ENCODE results near the gene SLC16A13.
"Not testable (repeated sequence)": the region's sequence is repeated elsewhere in the genome, so short reads cannot be mapped to it uniquely, and the experiment has no call there.

The SLC16A13 gene

DNA sequence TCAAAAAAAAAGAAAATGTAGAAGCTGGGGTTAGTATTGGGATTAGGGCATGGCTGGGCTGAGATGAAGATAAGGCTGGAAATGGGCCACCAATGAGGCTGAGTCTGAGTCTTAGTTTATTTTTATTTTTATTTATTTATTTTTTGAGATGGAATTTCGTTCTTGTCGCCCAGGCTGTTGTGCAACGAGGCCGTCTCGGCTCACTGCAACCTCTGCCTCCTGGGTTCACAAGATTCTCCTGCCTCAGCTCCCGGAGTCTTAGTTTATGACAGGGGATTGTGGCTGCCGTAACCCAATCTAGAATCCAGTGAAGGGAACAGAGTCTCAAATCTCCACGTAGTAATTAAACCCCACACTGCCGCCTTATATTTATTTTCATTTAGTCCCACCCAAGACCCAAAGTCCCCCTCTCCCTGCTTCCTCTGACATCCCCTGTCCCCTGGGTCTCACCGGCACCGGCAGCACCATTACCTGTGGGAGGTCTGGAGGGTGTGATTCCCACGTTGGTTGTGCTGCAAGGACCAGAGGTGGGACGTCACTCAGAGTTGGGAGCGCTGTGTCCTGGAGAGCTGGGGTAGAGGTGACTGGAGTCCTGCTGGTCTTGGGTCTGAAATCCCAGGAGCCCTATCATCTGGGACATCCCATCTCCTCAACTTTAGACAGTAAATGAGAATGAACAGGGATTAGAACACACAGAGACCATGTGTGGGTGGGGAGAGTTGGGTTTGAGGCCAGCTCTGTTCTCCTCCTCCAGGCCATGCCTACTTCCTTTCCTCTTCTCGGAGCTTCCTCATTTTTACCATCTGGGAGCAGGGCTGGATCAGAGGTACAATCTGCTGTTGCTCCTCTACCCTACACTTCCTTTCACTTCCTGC is 44.0 kb downstream of the SLC16A13 start, which contains the start of gene CLEC10A:
Gene CLEC10A, minus strand, starts transcription at position 671 of the 875 bp plus-strand sequence. CDS start 1,439 bp downstream, outside the sequence.
- no peak for DNase-seq (ENCODE audit: low spot score)
- TF ChIP-seq, protein P1, sequence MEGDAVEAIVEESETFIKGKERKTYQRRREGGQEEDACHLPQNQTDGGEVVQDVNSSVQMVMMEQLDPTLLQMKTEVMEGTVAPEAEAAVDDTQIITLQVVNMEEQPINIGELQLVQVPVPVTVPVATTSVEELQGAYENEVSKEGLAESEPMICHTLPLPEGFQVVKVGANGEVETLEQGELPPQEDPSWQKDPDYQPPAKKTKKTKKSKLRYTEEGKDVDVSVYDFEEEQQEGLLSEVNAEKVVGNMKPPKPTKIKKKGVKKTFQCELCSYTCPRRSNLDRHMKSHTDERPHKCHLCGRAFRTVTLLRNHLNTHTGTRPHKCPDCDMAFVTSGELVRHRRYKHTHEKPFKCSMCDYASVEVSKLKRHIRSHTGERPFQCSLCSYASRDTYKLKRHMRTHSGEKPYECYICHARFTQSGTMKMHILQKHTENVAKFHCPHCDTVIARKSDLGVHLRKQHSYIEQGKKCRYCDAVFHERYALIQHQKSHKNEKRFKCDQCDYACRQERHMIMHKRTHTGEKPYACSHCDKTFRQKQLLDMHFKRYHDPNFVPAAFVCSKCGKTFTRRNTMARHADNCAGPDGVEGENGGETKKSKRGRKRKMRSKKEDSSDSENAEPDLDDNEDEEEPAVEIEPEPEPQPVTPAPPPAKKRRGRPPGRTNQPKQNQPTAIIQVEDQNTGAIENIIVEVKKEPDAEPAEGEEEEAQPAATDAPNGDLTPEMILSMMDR (IDR thresholded peaks at IDR 0.05; ENCODE audit: borderline replicate concordance, control extremely low read depth, extremely low read depth, insufficient read depth, missing control alignments): no peak
- in situ Hi-C loops (cut with MboI; ENCODE audit: low sequenced_read_pairs, unreplicated experiment): no loop called here

GRCh38 chr17:7080456-7081041 is 44.7 kb downstream of the SLC16A13 start:
- DNase-seq (ENCODE audit: low spot score): no peak

GRCh38 chr17:7081341-7082062 is 45.7 kb downstream of the SLC16A13 start:
- in situ Hi-C loops (cut with MboI; ENCODE audit: low sequenced_read_pairs, unreplicated experiment): no loop called here
- TF ChIP-seq, protein P1 (IDR thresholded peaks at IDR 0.05; ENCODE audit: borderline replicate concordance, control extremely low read depth, extremely low read depth, insufficient read depth, missing control alignments): no peak
- no peak for DNase-seq (ENCODE audit: low spot score)

More at GRCh38 chr17:7080456-7081041, 44.7 kb downstream of the SLC16A13 start:
- TF ChIP-seq, protein P1 (IDR thresholded peaks at IDR 0.05; ENCODE audit: borderline replicate concordance, control extremely low read depth, extremely low read depth, insufficient read depth, missing control alignments): no peak
- in situ Hi-C loops (cut with MboI; ENCODE audit: low sequenced_read_pairs, unreplicated experiment): no loop called here

GRCh38 chr17:7083592-7083991 is 47.8 kb downstream of the SLC16A13 start:
- in situ Hi-C loops (cut with MboI; ENCODE audit: low sequenced_read_pairs, unreplicated experiment): no loop called here
- TF ChIP-seq, protein P1 (IDR thresholded peaks at IDR 0.05; ENCODE audit: borderline replicate concordance, control extremely low read depth, extremely low read depth, insufficient read depth, missing control alignments): no peak
- no peak for DNase-seq (ENCODE audit: low spot score)

- in situ Hi-C loops (cut with MboI; ENCODE audit: low sequenced_read_pairs, unreplicated experiment): no loop called here
- no peak for DNase-seq (ENCODE audit: low spot score)
- TF ChIP-seq, protein P1 (IDR thresholded peaks at IDR 0.05; ENCODE audit: borderline replicate concordance, control extremely low read depth, extremely low read depth, insufficient read depth, missing control alignments): no peak
Measured at GRCh38 chr17:7084088-7084487, 48.3 kb downstream of the SLC16A13 start.

- in situ Hi-C loops (cut with MboI; ENCODE audit: low sequenced_read_pairs, unreplicated experiment); DNase-seq (ENCODE audit: low spot score): not testable (repeated sequence)
Measured at GRCh38 chr17:7088442-7088841, 52.6 kb downstream of the SLC16A13 start.

DNA sequence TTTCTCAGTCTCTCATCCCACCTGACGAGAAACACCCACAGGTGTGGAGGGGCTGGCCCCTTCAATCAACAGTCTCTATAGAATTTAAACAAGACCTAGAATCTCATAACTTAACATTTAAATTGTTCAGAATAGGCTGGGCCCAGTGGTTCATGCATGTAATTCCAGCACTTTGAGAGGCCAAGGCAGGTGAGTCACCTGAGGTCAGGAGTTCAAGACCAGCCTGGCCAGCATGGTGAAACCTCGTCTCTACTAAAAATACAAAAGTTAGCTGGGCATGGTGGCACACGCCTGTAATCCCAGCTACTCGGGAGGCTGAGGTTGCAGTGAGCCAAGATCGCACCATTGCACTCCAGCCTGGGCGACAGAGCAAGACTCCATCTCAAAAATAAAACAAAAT is 53.8 kb downstream of the SLC16A13 start:
- in situ Hi-C loops (cut with MboI; ENCODE audit: low sequenced_read_pairs, unreplicated experiment); DNase-seq (ENCODE audit: low spot score): not testable (repeated sequence)

Measured in GM13976 (cell line).